Measurements from ENCODE around the gene RAPGEF5. TPM values are rescaled to one million over a fixed set of nuclear protein-coding genes. Genes with fewer than 3 reads are reported as not detected.

The RAPGEF5 gene
- polyA plus RNA-seq, 2 donors, result 6.6 to 6.7 TPM

DNA sequence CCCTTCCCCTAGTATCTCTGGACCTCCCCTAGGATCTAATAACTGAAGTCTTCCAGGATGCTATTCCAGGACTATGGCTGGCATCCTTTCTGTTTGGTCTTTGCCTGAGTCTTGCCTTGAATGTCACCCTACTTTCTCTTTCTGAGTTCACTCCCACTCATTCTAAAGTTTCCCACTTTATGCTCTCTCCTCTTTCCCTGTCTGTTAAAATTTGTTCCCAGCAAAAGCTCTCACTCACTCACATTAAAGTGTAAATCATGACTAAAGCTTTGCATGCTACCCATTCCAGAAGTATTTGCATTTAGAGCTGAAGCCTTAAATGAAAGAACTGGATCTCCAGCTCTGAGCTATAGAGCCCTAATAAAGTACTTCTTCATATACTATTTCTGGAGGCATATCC, 42.1 kb upstream of the RAPGEF5 start:
- Histone ChIP-seq H3K4me1 (ENCODE audit: control insufficient read depth in 2 of 2, insufficient read depth in 2 of 2, low read length in 1 of 2) (no peaks in the 10 kb centered on the region), H3K27ac (ENCODE audit: low read depth in 2 of 2, low read length in 1 of 2) (no peak overlapping the region), H3K36me3 (ENCODE audit: control insufficient read depth in 2 of 2, insufficient read depth in 2 of 2, low read length in 1 of 2) (no peaks in the 10 kb centered on the region), H3K4me3 (ENCODE audit: low read depth in 1 of 2, low read length in 2 of 2) (no peak overlapping the region), H3K27me3 (ENCODE audit: control insufficient read depth in 1 of 2, insufficient read depth in 2 of 2, low read length in 2 of 2) (no peaks in the 10 kb centered on the region), H3K9me3 (ENCODE audit: control insufficient read depth in 2 of 2, insufficient read depth in 1 of 2, low read depth in 1 of 2, low read length in 1 of 2) (no peaks in the 10 kb centered on the region)

GRCh38 chr7:22397981-22398380, 41.0 kb upstream of the RAPGEF5 start:
- Histone ChIP-seq H3K36me3 (ENCODE audit: control insufficient read depth in 2 of 2, insufficient read depth in 2 of 2, low read length in 1 of 2) (no peaks in the 10 kb centered on the region), H3K4me1 (ENCODE audit: control insufficient read depth in 2 of 2, insufficient read depth in 2 of 2, low read length in 1 of 2) (no peaks in the 10 kb centered on the region), H3K4me3 (ENCODE audit: low read depth in 1 of 2, low read length in 2 of 2) (no peak overlapping the region), H3K27me3 (ENCODE audit: control insufficient read depth in 1 of 2, insufficient read depth in 2 of 2, low read length in 2 of 2) (no peaks in the 10 kb centered on the region), H3K9me3 (ENCODE audit: control insufficient read depth in 2 of 2, insufficient read depth in 1 of 2, low read depth in 1 of 2, low read length in 1 of 2) (no peaks in the 10 kb centered on the region), H3K27ac (ENCODE audit: low read depth in 2 of 2, low read length in 1 of 2) (no peak overlapping the region)
- 65 to 78% methylated on average over 5 of the region's 5 CpGs for WGBS, 2 donors

GRCh38 chr7:22395222-22395621, 38.3 kb upstream of the RAPGEF5 start:
- H3K27ac ChIP-seq (ENCODE audit: low read depth in 2 of 2, low read length in 1 of 2), result no peak overlapping the region
- WGBS, 2 donors, result 75 to 82% methylated on average over 5 to 6 of the region's 6 CpGs
- no peaks in the 10 kb centered on the region for H3K36me3 ChIP-seq (ENCODE audit: control insufficient read depth in 2 of 2, insufficient read depth in 2 of 2, low read length in 1 of 2)
- no peaks in the 10 kb centered on the region for H3K9me3 ChIP-seq (ENCODE audit: control insufficient read depth in 2 of 2, insufficient read depth in 1 of 2, low read depth in 1 of 2, low read length in 1 of 2)
- no peak overlapping the region for H3K4me3 ChIP-seq (ENCODE audit: low read depth in 1 of 2, low read length in 2 of 2)
- no peaks in the 10 kb centered on the region for H3K27me3 ChIP-seq (ENCODE audit: control insufficient read depth in 1 of 2, insufficient read depth in 2 of 2, low read length in 2 of 2)
- no peaks in the 10 kb centered on the region for H3K4me1 ChIP-seq (ENCODE audit: control insufficient read depth in 2 of 2, insufficient read depth in 2 of 2, low read length in 1 of 2)

GRCh38 chr7:22394739-22395138, 37.8 kb upstream of the RAPGEF5 start:
- WGBS, 2 donors, result 77 to 86% methylated on average over 3 of the region's 3 CpGs
- no peaks in the 10 kb centered on the region for H3K27me3 ChIP-seq (ENCODE audit: control insufficient read depth in 1 of 2, insufficient read depth in 2 of 2, low read length in 2 of 2)
- no peak overlapping the region for H3K27ac ChIP-seq (ENCODE audit: low read depth in 2 of 2, low read length in 1 of 2)
- H3K36me3 ChIP-seq (ENCODE audit: control insufficient read depth in 2 of 2, insufficient read depth in 2 of 2, low read length in 1 of 2), result no peaks in the 10 kb centered on the region
- H3K9me3 ChIP-seq (ENCODE audit: control insufficient read depth in 2 of 2, insufficient read depth in 1 of 2, low read depth in 1 of 2, low read length in 1 of 2), result no peaks in the 10 kb centered on the region
- no peak overlapping the region for H3K4me3 ChIP-seq (ENCODE audit: low read depth in 1 of 2, low read length in 2 of 2)
- H3K4me1 ChIP-seq (ENCODE audit: control insufficient read depth in 2 of 2, insufficient read depth in 2 of 2, low read length in 1 of 2), result no peaks in the 10 kb centered on the region

GRCh38 chr7:22393913-22394729, 37.2 kb upstream of the RAPGEF5 start:
- Histone ChIP-seq H3K27me3 (ENCODE audit: control insufficient read depth in 1 of 2, insufficient read depth in 2 of 2, low read length in 2 of 2) (no peaks in the 10 kb centered on the region), H3K4me3 (ENCODE audit: low read depth in 1 of 2, low read length in 2 of 2) (no peak overlapping the region), H3K4me1 (ENCODE audit: control insufficient read depth in 2 of 2, insufficient read depth in 2 of 2, low read length in 1 of 2) (no peaks in the 10 kb centered on the region), H3K27ac (ENCODE audit: low read depth in 2 of 2, low read length in 1 of 2) (no peak overlapping the region), H3K9me3 (ENCODE audit: control insufficient read depth in 2 of 2, insufficient read depth in 1 of 2, low read depth in 1 of 2, low read length in 1 of 2) (no peaks in the 10 kb centered on the region), H3K36me3 (ENCODE audit: control insufficient read depth in 2 of 2, insufficient read depth in 2 of 2, low read length in 1 of 2) (no peaks in the 10 kb centered on the region)
- 71% methylated on average over 13 of the region's 13 CpGs for WGBS, 2 donors

DNA sequence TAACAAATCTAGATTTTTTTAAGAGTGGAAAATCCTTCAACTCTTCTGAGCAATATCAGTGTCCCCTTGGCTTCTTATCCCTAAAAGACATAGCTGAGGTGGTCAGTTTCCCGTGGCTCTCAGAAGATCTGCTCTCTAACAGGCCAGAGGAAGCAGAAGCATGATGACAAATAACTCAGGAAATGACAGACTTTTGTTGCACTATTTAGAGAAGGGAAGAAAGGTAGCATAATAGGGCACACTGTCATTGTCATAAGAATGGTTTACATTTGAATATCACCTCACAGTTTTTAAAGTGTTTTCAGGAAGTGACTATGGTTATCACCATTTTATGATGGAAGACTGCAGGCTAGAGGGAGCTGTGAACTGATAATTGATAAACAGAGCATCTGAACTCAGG, 33.6 kb upstream of the RAPGEF5 start:
- no peaks in the 10 kb centered on the region for H3K27me3 ChIP-seq (ENCODE audit: control insufficient read depth in 1 of 2, insufficient read depth in 2 of 2, low read length in 2 of 2)
- no peak overlapping the region for H3K27ac ChIP-seq (ENCODE audit: low read depth in 2 of 2, low read length in 1 of 2)
- no peaks in the 10 kb centered on the region for H3K4me1 ChIP-seq (ENCODE audit: control insufficient read depth in 2 of 2, insufficient read depth in 2 of 2, low read length in 1 of 2)
- 51 to 63% methylated on average over 1 of the region's 1 CpG for WGBS, 2 donors
- H3K36me3 ChIP-seq (ENCODE audit: control insufficient read depth in 2 of 2, insufficient read depth in 2 of 2, low read length in 1 of 2), result no peaks in the 10 kb centered on the region
- H3K4me3 ChIP-seq (ENCODE audit: low read depth in 1 of 2, low read length in 2 of 2), result no peak overlapping the region
- H3K9me3 ChIP-seq (ENCODE audit: control insufficient read depth in 2 of 2, insufficient read depth in 1 of 2, low read depth in 1 of 2, low read length in 1 of 2), result no peaks in the 10 kb centered on the region

DNA sequence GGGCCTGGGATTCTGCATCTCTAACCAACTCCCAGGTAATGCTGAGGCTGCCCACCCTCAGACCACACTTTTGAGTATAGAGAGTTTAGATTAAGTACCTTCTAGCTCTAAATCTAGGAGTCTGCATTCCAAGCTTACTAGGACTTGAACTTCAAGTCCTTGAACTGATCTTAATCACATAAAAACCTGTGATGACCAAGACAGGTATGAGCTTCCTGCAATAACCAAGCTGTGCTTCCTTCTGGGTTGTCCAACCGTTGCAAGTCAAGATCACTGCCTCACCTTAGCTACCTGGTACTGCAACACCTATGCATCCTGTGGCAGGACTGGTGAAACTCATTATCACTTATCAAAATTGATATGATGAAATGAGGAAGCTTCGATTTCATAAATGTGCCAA, 32.9 kb upstream of the RAPGEF5 start:
- Histone ChIP-seq H3K4me1 (ENCODE audit: control insufficient read depth in 2 of 2, insufficient read depth in 2 of 2, low read length in 1 of 2) (no peaks in the 10 kb centered on the region), H3K36me3 (ENCODE audit: control insufficient read depth in 2 of 2, insufficient read depth in 2 of 2, low read length in 1 of 2) (no peaks in the 10 kb centered on the region), H3K4me3 (ENCODE audit: low read depth in 1 of 2, low read length in 2 of 2) (no peak overlapping the region), H3K27me3 (ENCODE audit: control insufficient read depth in 1 of 2, insufficient read depth in 2 of 2, low read length in 2 of 2) (no peaks in the 10 kb centered on the region), H3K9me3 (ENCODE audit: control insufficient read depth in 2 of 2, insufficient read depth in 1 of 2, low read depth in 1 of 2, low read length in 1 of 2) (no peaks in the 10 kb centered on the region), H3K27ac (ENCODE audit: low read depth in 2 of 2, low read length in 1 of 2) (no peak overlapping the region)
- WGBS, 2 donors, result 87 to 90% methylated on average over 2 of the region's 2 CpGs

GRCh38 chr7:22387583-22387982, 30.6 kb upstream of the RAPGEF5 start:
- H3K4me1 ChIP-seq (ENCODE audit: control insufficient read depth in 2 of 2, insufficient read depth in 2 of 2, low read length in 1 of 2), result no peaks in the 10 kb centered on the region
- H3K4me3 ChIP-seq (ENCODE audit: low read depth in 1 of 2, low read length in 2 of 2), result no peak overlapping the region
- H3K27ac ChIP-seq (ENCODE audit: low read depth in 2 of 2, low read length in 1 of 2), result no peak overlapping the region
- H3K27me3 ChIP-seq (ENCODE audit: control insufficient read depth in 1 of 2, insufficient read depth in 2 of 2, low read length in 2 of 2), result no peaks in the 10 kb centered on the region
- H3K36me3 ChIP-seq (ENCODE audit: control insufficient read depth in 2 of 2, insufficient read depth in 2 of 2, low read length in 1 of 2), result no peaks in the 10 kb centered on the region
- WGBS, 2 donors, result 44 to 60% methylated on average over 4 of the region's 4 CpGs
- H3K9me3 ChIP-seq (ENCODE audit: control insufficient read depth in 2 of 2, insufficient read depth in 1 of 2, low read depth in 1 of 2, low read length in 1 of 2), result no peaks in the 10 kb centered on the region

- H3K27ac ChIP-seq (ENCODE audit: low read depth in 2 of 2, low read length in 1 of 2), result no peak overlapping the region
- no peaks in the 10 kb centered on the region for H3K9me3 ChIP-seq (ENCODE audit: control insufficient read depth in 2 of 2, insufficient read depth in 1 of 2, low read depth in 1 of 2, low read length in 1 of 2)
- H3K27me3 ChIP-seq (ENCODE audit: control insufficient read depth in 1 of 2, insufficient read depth in 2 of 2, low read length in 2 of 2), result no peaks in the 10 kb centered on the region
- H3K4me1 ChIP-seq (ENCODE audit: control insufficient read depth in 2 of 2, insufficient read depth in 2 of 2, low read length in 1 of 2), result no peaks in the 10 kb centered on the region
- no peaks in the 10 kb centered on the region for H3K36me3 ChIP-seq (ENCODE audit: control insufficient read depth in 2 of 2, insufficient read depth in 2 of 2, low read length in 1 of 2)
- WGBS, 2 donors, result 85 to 93% methylated on average over 1 of the region's 1 CpG
- H3K4me3 ChIP-seq (ENCODE audit: low read depth in 1 of 2, low read length in 2 of 2), result no peak overlapping the region
These were observed 29.9 kb upstream of the RAPGEF5 start for GRCh38 chr7:22386865-22387264.

GRCh38 chr7:22386206-22386858, 29.4 kb upstream of the RAPGEF5 start:
- no peaks in the 10 kb centered on the region for H3K27me3 ChIP-seq (ENCODE audit: control insufficient read depth in 1 of 2, insufficient read depth in 2 of 2, low read length in 2 of 2)
- no peaks in the 10 kb centered on the region for H3K4me1 ChIP-seq (ENCODE audit: control insufficient read depth in 2 of 2, insufficient read depth in 2 of 2, low read length in 1 of 2)
- no peaks in the 10 kb centered on the region for H3K9me3 ChIP-seq (ENCODE audit: control insufficient read depth in 2 of 2, insufficient read depth in 1 of 2, low read depth in 1 of 2, low read length in 1 of 2)
- H3K36me3 ChIP-seq (ENCODE audit: control insufficient read depth in 2 of 2, insufficient read depth in 2 of 2, low read length in 1 of 2), result no peaks in the 10 kb centered on the region
- WGBS, 2 donors, result 92 to 98% methylated on average over 2 of the region's 2 CpGs
- H3K4me3 ChIP-seq (ENCODE audit: low read depth in 1 of 2, low read length in 2 of 2), result no peak overlapping the region
- no peak overlapping the region for H3K27ac ChIP-seq (ENCODE audit: low read depth in 2 of 2, low read length in 1 of 2)
